HG03139 (cell line): Measurements from ENCODE around the gene ENTPD8.
A peak's percentile ranks its signal among the peaks of the same experiment; 100 is the strongest.
"Not testable (repeated sequence)": the region's sequence is repeated elsewhere in the genome, so short reads cannot be mapped to it uniquely, and the experiment has no call there.

Source experiments
- ATAC-seq: cut with Tn5 transposase; IDR thresholded peaks from one replicate; pipeline ENCODE4 v1.9.1; 2021; ENCODE audit not compliant: unreplicated experiment

Gene ENTPD8

GRCh38 chr9:137477778-137478612 lies 36.8 kb upstream of the ENTPD8 start:
- no peak for ATAC-seq

- ATAC-seq: no peak
These were observed 35.7 kb upstream of the ENTPD8 start for GRCh38 chr9:137476856-137477255.

- ATAC-seq: no peak
These were observed 34.5 kb upstream of the ENTPD8 start for GRCh38 chr9:137475666-137476065.

- no peak for ATAC-seq
These were observed 33.1 kb upstream of the ENTPD8 start for GRCh38 chr9:137474271-137474670.

- no peak for ATAC-seq
These were observed 29.6 kb upstream of the ENTPD8 start for GRCh38 chr9:137470785-137471184.

- ATAC-seq: no peak
These were observed 26.7 kb upstream of the ENTPD8 start for GRCh38 chr9:137467896-137468295.

GRCh38 chr9:137467161-137467581 lies 26.0 kb upstream of the ENTPD8 start:
- ATAC-seq: no peak

- not testable (repeated sequence) for ATAC-seq
These were observed 25.4 kb upstream of the ENTPD8 start for GRCh38 chr9:137466389-137467085.

GRCh38 chr9:137465720-137466388 lies 24.7 kb upstream of the ENTPD8 start:
- ATAC-seq: no peak

- ATAC-seq: no peak
These were observed 24.0 kb upstream of the ENTPD8 start for GRCh38 chr9:137465000-137465719.

GRCh38 chr9:137464291-137464999 lies 23.3 kb upstream of the ENTPD8 start:
- no peak for ATAC-seq

- no peak for ATAC-seq
These were observed 22.8 kb upstream of the ENTPD8 start for GRCh38 chr9:137463931-137464290.

- ATAC-seq: no peak
These were observed 22.1 kb upstream of the ENTPD8 start for GRCh38 chr9:137462986-137463930.

GRCh38 chr9:137462396-137462985 lies 21.3 kb upstream of the ENTPD8 start:
- ATAC-seq: no peak

- ATAC-seq: peak; percentile 57
These were observed 20.7 kb upstream of the ENTPD8 start for GRCh38 chr9:137461663-137462395.

GRCh38 chr9:137461316-137461662 lies 20.1 kb upstream of the ENTPD8 start:
- no peak for ATAC-seq

GRCh38 chr9:137460363-137461315 lies 19.5 kb upstream of the ENTPD8 start:
- ATAC-seq: no peak
